ENCODE measurements around the gene PHF21B.

The PHF21B gene

DNA sequence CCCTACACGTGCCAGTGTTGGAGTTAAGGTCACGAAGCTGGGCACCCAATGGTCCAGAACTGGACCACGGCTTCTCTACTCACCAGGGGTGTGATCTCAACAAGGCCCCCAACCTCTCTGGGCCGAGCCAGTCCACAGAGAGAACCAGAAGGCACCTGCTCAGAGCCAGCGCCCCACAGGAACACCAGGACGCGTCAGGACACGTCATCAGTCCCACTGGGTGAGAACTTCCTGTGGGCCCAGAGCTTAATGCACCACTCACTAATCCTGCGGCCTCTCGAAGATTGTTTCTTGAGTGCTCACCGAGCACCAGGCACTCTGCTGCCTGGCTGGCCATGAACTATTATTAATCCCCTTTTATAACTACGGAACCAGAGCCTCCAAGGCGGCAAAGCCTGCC lies 10.1 kb downstream of the PHF21B start:
- Histone ChIP-seq H3K27me3 (ENCODE audit: control insufficient read depth, insufficient read depth, low read length) (no peaks in the 10 kb centered on the region), H3K36me3 (ENCODE audit: control insufficient read depth, insufficient read depth, low read length) (peaks cover 57% of the 10 kb centered on the region), H3K4me1 (ENCODE audit: control insufficient read depth, insufficient read depth, low read length) (peaks cover 17% of the 10 kb centered on the region), H3K4me3 (ENCODE audit: low read depth, low read length) (no peak overlapping the region), H3K9me3 (ENCODE audit: control insufficient read depth, insufficient read depth, low read length) (no peaks in the 10 kb centered on the region; the same call in 1 of the 2 replicates), H3K27ac (ENCODE audit: low read depth, low read length) (no peak overlapping the region), H3K9ac (ENCODE audit: low read depth, low read length) (0 out of 2 replicates have a peak overlapping the region, but pooled peaks have one; percentile 30)

DNA sequence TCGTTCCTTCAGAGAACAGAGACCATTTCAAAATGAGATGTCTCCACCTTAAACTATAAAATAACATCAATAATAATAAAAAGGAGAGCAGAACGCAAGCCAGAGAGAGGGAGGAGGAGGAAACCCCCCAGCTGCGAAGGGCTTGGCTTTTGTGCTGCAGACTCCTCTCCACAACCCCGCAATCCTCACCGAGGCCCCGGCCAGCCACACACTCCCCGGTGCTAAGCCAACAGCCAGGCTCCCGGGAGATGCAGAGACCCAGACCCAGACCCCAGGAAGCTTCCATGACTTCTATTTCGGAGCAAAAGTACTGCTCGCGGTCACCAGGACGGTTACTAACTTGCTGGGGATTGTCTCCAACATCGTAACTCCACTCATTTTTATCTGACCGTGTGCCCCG lies 10.6 kb downstream of the PHF21B start:
- Histone ChIP-seq H3K9ac (ENCODE audit: low read depth, low read length) (0 out of 2 replicates have a peak overlapping the region, but pooled peaks have one; percentile 30), H3K36me3 (ENCODE audit: control insufficient read depth, insufficient read depth, low read length) (peaks cover 53% of the 10 kb centered on the region), H3K27ac (ENCODE audit: low read depth, low read length) (no peak overlapping the region), H3K27me3 (ENCODE audit: control insufficient read depth, insufficient read depth, low read length) (no peaks in the 10 kb centered on the region), H3K4me3 (ENCODE audit: low read depth, low read length) (no peak overlapping the region), H3K4me1 (ENCODE audit: control insufficient read depth, insufficient read depth, low read length) (peaks cover 13% of the 10 kb centered on the region), H3K9me3 (ENCODE audit: control insufficient read depth, insufficient read depth, low read length) (no peaks in the 10 kb centered on the region; the same call in 1 of the 2 replicates)

DNA sequence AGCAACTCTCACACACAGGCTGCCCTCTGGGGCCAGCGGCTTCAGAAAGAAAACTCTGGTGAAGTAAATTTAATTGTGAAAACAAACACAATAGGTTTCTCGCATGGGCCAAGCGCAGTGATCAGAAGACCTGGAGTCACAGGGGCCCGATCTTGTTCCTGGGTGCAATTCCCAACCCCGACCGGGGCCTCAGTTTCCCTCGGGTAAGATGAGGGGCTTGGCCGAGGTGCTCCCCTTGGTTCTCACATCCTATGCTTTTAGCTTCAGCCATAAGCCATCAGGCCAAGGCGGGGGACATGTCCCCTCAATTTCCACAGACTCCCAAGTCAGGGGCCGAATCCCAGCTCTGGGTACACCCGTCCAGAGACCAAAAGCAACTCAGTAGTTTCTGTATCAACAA lies 11.5 kb downstream of the PHF21B start:
- peaks cover 51% of the 10 kb centered on the region for H3K36me3 ChIP-seq (ENCODE audit: control insufficient read depth, insufficient read depth, low read length)
- H3K9ac ChIP-seq (ENCODE audit: low read depth, low read length), result no peak overlapping the region
- H3K9me3 ChIP-seq (ENCODE audit: control insufficient read depth, insufficient read depth, low read length), result no peaks in the 10 kb centered on the region; the same call in 1 of the 2 replicates
- H3K27ac ChIP-seq (ENCODE audit: low read depth, low read length), result no peak overlapping the region
- H3K4me1 ChIP-seq (ENCODE audit: control insufficient read depth, insufficient read depth, low read length), result peaks cover 10% of the 10 kb centered on the region
- no peaks in the 10 kb centered on the region for H3K27me3 ChIP-seq (ENCODE audit: control insufficient read depth, insufficient read depth, low read length)
- H3K4me3 ChIP-seq (ENCODE audit: low read depth, low read length), result no peak overlapping the region

DNA sequence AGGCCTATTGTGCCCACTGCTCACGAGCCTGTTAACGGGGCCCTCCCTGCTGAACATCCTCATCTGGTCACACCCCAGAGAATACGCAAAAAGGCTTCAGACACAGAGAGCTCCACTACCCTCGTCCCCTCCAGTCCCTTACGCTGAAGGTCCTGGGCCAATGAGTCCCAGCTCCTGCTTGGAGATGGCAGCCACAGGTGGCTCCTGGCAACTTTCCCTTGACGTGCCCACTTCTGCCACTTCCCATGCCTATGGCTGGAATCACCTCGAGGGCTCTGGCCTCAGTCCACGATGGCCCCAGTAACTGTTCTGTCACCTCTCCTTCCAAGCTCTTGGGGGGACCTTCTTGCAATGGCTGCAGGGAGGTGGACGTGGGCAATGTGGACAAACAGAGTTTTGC lies 12.7 kb downstream of the PHF21B start:
- no peaks in the 10 kb centered on the region for H3K27me3 ChIP-seq (ENCODE audit: control insufficient read depth, insufficient read depth, low read length)
- peaks cover 54% of the 10 kb centered on the region for H3K36me3 ChIP-seq (ENCODE audit: control insufficient read depth, insufficient read depth, low read length)
- no peak overlapping the region for H3K27ac ChIP-seq (ENCODE audit: low read depth, low read length)
- H3K4me1 ChIP-seq (ENCODE audit: control insufficient read depth, insufficient read depth, low read length), result peaks cover 10% of the 10 kb centered on the region
- H3K9ac ChIP-seq (ENCODE audit: low read depth, low read length), result no peak overlapping the region
- no peak overlapping the region for H3K4me3 ChIP-seq (ENCODE audit: low read depth, low read length)
- no peaks in the 10 kb centered on the region; the same call in 1 of the 2 replicates for H3K9me3 ChIP-seq (ENCODE audit: control insufficient read depth, insufficient read depth, low read length)

DNA sequence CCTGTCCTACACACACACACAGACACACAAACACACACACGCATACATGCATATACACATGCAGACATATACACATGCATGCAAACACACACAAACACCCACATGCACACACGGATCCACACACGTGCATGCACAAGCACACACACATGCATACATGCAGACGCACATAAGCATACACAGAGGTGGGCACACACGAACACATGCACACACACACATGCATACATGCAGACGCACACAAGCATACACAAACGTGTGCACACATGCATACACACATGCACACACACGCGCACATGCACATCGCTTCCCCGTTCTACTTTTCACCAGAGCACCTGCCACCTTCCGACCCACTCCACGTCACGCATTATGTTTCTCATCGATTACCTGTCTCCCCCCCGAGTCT lies 13.2 kb downstream of the PHF21B start:
- Histone ChIP-seq H3K27me3 (ENCODE audit: control insufficient read depth, insufficient read depth, low read length) (no peaks in the 10 kb centered on the region), H3K27ac (ENCODE audit: low read depth, low read length) (no peak overlapping the region), H3K4me3 (ENCODE audit: low read depth, low read length) (no peak overlapping the region), H3K4me1 (ENCODE audit: control insufficient read depth, insufficient read depth, low read length) (peaks cover 10% of the 10 kb centered on the region), H3K9me3 (ENCODE audit: control insufficient read depth, insufficient read depth, low read length) (no peaks in the 10 kb centered on the region; the same call in 1 of the 2 replicates), H3K36me3 (ENCODE audit: control insufficient read depth, insufficient read depth, low read length) (peaks cover 51% of the 10 kb centered on the region), H3K9ac (ENCODE audit: low read depth, low read length) (no peak overlapping the region)

DNA sequence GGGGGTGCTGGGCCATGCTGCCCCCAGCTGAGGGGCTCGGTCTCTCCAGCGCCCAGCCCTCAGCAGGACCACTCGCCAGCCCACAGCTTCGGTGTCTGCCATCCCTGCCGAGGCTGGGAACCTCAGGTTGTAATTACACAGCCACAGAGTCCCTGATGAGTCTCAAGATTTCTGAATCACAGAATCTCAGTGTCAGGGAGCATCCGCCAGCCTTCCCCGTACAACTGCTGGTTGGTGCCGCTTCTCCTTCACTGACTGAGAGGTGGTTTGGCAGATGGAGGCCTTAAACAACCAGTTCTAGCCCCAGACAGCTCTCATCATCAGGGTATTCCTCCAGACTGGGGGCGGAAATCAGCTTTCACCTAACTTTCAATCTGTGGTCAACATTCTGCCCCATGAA lies 13.7 kb downstream of the PHF21B start:
- Histone ChIP-seq H3K27me3 (ENCODE audit: control insufficient read depth, insufficient read depth, low read length) (no peaks in the 10 kb centered on the region), H3K9ac (ENCODE audit: low read depth, low read length) (no peak overlapping the region), H3K36me3 (ENCODE audit: control insufficient read depth, insufficient read depth, low read length) (peaks cover 50% of the 10 kb centered on the region), H3K9me3 (ENCODE audit: control insufficient read depth, insufficient read depth, low read length) (no peaks in the 10 kb centered on the region), H3K27ac (ENCODE audit: low read depth, low read length) (no peak overlapping the region), H3K4me3 (ENCODE audit: low read depth, low read length) (no peak overlapping the region), H3K4me1 (ENCODE audit: control insufficient read depth, insufficient read depth, low read length) (peaks cover 10% of the 10 kb centered on the region)

DNA sequence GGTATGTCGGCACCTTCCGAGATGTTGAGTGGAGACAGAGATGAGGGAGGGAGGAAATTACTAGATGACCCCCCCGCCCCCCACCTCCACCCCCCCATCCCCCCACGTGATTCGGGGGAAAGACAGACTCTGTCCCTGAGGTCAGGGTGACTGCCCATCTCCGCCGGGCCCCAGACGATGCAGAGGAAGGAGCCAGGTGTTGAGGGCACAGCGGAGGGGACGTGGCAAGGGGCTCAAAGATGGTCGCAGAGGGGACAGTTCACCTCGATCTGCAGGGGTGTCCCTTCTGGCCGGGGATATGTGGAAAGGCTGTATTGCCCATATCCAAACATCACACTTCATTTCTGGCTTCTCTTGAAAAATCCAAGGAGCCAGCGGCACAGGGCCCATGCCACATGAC lies 14.1 kb downstream of the PHF21B start:
- peaks cover 46% of the 10 kb centered on the region for H3K36me3 ChIP-seq (ENCODE audit: control insufficient read depth, insufficient read depth, low read length)
- no peak overlapping the region for H3K27ac ChIP-seq (ENCODE audit: low read depth, low read length)
- H3K4me3 ChIP-seq (ENCODE audit: low read depth, low read length), result no peak overlapping the region
- H3K9ac ChIP-seq (ENCODE audit: low read depth, low read length), result no peak overlapping the region
- H3K9me3 ChIP-seq (ENCODE audit: control insufficient read depth, insufficient read depth, low read length), result no peaks in the 10 kb centered on the region
- H3K4me1 ChIP-seq (ENCODE audit: control insufficient read depth, insufficient read depth, low read length), result peaks cover 10% of the 10 kb centered on the region
- no peaks in the 10 kb centered on the region for H3K27me3 ChIP-seq (ENCODE audit: control insufficient read depth, insufficient read depth, low read length)

DNA sequence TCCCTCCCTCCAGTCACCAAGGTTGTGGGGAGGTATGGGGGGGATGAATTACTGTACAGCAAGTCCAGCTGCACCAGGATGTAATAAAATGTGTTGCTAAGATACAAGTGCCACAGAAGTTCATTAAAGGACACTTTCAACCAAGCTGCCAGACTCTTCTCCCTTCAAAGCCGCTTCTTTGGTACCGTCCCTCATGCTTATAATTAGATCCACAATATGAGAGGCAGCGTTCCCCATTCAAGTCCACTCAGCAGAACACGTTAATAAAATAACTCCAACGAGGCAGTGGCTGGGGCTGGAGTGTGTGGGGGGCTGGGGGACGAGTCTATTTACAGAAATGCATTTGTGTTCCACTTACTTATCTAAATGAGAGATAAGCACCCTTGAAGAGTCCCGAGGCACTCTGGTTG lies 14.7 kb downstream of the PHF21B start:
- Histone ChIP-seq H3K9ac (ENCODE audit: low read depth, low read length) (no peak overlapping the region), H3K27ac (ENCODE audit: low read depth, low read length) (no peak overlapping the region), H3K27me3 (ENCODE audit: control insufficient read depth, insufficient read depth, low read length) (no peaks in the 10 kb centered on the region), H3K36me3 (ENCODE audit: control insufficient read depth, insufficient read depth, low read length) (peaks cover 40% of the 10 kb centered on the region), H3K4me1 (ENCODE audit: control insufficient read depth, insufficient read depth, low read length) (peaks cover 8% of the 10 kb centered on the region), H3K9me3 (ENCODE audit: control insufficient read depth, insufficient read depth, low read length) (no peaks in the 10 kb centered on the region), H3K4me3 (ENCODE audit: low read depth, low read length) (no peak overlapping the region)

DNA sequence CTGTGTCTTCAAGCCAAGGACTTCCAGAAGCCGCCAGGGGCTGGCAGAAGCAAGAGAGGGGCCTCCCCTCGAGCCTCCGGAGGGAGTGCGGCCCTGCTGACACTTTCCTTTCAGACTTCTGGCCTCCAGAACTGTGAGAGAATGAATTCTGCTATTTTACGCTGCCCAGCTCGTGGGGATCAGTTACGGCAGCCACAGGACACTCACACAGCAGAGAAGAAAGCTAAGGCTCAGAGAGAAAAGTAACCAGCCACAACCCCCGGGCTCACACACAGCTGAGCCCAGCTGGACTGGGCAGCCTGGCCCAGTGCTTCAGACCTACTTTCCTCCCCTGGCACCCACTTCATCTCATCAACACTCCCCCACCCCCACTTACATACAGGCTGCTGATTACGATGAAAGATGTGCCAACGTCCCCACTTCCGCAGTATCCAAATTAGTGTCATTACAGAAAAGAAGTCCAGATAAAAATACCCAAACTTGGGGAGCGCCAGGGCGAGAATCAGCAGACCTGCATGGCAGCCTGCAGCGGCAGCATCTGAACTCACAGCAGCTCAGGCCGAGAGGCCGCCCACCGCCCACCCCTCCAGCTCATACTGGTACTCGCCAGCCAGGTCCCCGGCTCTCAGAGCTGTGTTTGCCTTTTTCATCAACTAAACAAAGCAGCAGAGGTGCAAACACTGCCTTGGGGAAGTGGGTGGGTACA lies 15.3 kb downstream of the PHF21B start:
- Histone ChIP-seq H3K4me1 (ENCODE audit: control insufficient read depth, insufficient read depth, low read length) (peaks cover 3% of the 10 kb centered on the region; the same call in 1 of the 2 replicates), H3K4me3 (ENCODE audit: low read depth, low read length) (no peak overlapping the region), H3K27me3 (ENCODE audit: control insufficient read depth, insufficient read depth, low read length) (no peaks in the 10 kb centered on the region), H3K9ac (ENCODE audit: low read depth, low read length) (no peak overlapping the region), H3K27ac (ENCODE audit: low read depth, low read length) (no peak overlapping the region), H3K9me3 (ENCODE audit: control insufficient read depth, insufficient read depth, low read length) (no peaks in the 10 kb centered on the region), H3K36me3 (ENCODE audit: control insufficient read depth, insufficient read depth, low read length) (peaks cover 34% of the 10 kb centered on the region)

DNA sequence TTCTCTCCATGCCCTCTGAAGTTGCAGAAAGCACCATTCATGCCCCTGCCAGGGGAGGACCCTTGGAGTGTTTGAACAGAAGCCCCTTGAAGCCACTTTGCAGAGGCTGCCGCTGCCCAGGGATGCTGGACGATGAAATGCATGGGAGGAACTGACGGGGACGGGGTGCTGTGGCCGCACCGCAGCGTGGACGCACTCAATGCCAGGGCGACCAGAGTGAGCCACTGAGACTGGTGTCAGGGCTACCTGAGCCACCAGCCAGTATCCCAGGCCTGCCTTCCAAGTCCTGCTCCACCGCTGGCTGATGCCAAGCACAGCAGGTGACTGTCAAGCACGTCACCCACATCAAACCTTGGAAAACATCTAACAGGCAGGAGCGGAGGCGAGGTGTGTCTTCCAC lies 17.6 kb downstream of the PHF21B start:
- no peak overlapping the region for H3K4me3 ChIP-seq (ENCODE audit: low read depth, low read length)
- no peak overlapping the region for H3K9ac ChIP-seq (ENCODE audit: low read depth, low read length)
- H3K27ac ChIP-seq (ENCODE audit: low read depth, low read length), result no peak overlapping the region
- H3K4me1 ChIP-seq (ENCODE audit: control insufficient read depth, insufficient read depth, low read length), result no peaks in the 10 kb centered on the region
- H3K36me3 ChIP-seq (ENCODE audit: control insufficient read depth, insufficient read depth, low read length), result peaks cover 39% of the 10 kb centered on the region
- H3K27me3 ChIP-seq (ENCODE audit: control insufficient read depth, insufficient read depth, low read length), result no peaks in the 10 kb centered on the region
- no peaks in the 10 kb centered on the region for H3K9me3 ChIP-seq (ENCODE audit: control insufficient read depth, insufficient read depth, low read length)

DNA sequence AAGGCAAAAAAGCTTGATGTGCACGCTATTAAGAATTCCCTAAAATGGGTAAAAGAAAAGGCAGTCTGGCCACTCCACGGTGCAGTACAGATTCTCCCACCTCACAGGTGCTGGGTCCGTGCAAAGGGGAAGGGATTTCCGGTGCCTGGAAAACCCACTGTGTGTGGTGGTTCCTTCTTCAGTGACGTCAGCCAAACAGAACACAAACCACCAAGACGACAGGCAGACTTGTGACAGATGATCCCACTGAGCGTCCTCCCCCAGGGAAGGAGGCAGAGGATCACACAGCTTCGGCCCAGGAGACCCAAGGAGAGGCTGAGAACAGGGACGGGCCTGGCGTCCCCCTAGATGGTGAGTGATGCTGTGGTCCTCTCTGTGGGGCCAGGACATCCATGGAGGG lies 18.6 kb downstream of the PHF21B start:
- H3K27me3 ChIP-seq (ENCODE audit: control insufficient read depth, insufficient read depth, low read length), result no peaks in the 10 kb centered on the region
- no peaks in the 10 kb centered on the region for H3K4me1 ChIP-seq (ENCODE audit: control insufficient read depth, insufficient read depth, low read length)
- peaks cover 45% of the 10 kb centered on the region for H3K36me3 ChIP-seq (ENCODE audit: control insufficient read depth, insufficient read depth, low read length)
- no peak overlapping the region for H3K9ac ChIP-seq (ENCODE audit: low read depth, low read length)
- no peaks in the 10 kb centered on the region for H3K9me3 ChIP-seq (ENCODE audit: control insufficient read depth, insufficient read depth, low read length)
- no peak overlapping the region for H3K4me3 ChIP-seq (ENCODE audit: low read depth, low read length)
- H3K27ac ChIP-seq (ENCODE audit: low read depth, low read length), result no peak overlapping the region
